GM18868 (cell line): ENCODE data around the gene IFNA10.
"Not testable (repeated sequence)": the region's sequence is repeated elsewhere in the genome, so short reads cannot be mapped to it uniquely, and the experiment has no call there.

Experiments used
- ATAC-seq: cut with Tn5 transposase; IDR thresholded peaks from one replicate; pipeline ENCODE4 v1.9.1; 2021; ENCODE audit warnings: mild to moderate bottlenecking, moderate library complexity; ENCODE audit not compliant: unreplicated experiment

The IFNA10 gene

GRCh38 chr9:21194867-21195776 is 11.8 kb downstream of the IFNA10 start:
- ATAC-seq = peak; percentile 97

DNA sequence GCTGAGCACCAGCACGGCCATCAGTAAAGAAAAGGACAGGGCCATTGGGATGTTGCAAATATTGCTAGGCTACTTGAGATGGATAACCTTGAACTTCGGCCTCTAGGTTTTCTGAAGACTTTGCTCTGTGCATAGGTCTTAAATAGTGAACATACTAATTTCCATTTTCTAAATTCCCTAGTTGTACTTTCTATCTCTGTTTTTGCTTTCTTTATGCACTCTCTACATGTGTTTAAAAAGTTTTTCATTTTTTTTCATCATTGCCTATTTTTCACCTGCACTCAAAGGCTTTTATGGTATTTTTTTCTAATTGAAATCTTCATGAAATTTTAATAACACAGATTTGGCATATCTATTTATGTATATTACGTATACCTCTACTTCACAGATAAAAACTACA is 19.5 kb downstream of the IFNA10 start, which contains the start of gene IFNA4:
TSS of gene IFNA4 (minus strand) at position 101 of the 400 bp plus-strand sequence. CDS start at position 45, 56 bp downstream.
- ATAC-seq = not testable (repeated sequence)

DNA sequence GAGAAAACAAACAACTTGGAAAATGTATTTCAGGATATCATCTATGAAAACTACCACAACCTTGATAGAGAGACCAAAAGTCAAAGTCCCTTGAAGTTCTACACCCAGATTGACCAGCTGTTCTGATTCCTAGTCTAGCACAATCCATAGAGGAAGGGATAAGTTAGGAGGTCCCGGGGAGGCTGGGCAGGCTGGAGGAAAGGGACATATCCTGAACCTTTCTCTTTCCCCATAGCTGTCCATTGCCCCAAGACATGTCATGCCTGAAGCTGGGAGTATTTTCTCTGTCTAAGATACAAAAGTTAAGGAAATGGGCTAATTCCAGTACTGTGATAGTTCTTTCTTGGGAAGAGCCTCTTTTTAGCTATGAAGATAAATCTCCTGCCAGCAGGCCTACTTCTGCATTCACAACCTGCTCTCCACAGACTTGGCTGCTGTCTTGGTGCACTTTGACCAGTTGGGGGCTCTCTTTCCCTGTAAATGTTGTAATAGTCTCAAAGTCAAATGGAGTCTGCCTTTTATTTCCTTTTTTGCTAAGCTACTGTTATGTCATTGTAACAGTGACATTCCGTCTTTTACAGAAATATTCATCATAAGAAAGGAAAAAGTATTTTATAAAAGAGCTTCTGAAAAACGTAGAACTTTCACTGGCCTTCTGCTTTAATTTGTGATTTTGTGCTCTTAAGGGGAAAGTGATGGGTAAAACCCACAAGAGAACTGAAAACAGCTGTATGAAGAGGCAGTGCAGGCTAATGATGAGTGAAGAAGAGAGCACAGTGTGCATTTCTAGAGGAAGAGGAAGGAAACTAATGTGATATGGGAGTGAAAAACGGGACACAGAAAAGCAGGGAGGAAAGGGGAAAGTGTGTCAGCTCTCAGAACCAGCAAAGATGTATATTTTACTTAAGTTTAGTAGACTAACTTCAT is 23.9 kb downstream of the IFNA10 start:
- ATAC-seq = peak; percentile 97

GRCh38 chr9:21174671-21175070 is 32.3 kb downstream of the IFNA10 start:
- no peak for ATAC-seq

GRCh38 chr9:21172156-21172555 is 34.8 kb downstream of the IFNA10 start:
- ATAC-seq = no peak

DNA sequence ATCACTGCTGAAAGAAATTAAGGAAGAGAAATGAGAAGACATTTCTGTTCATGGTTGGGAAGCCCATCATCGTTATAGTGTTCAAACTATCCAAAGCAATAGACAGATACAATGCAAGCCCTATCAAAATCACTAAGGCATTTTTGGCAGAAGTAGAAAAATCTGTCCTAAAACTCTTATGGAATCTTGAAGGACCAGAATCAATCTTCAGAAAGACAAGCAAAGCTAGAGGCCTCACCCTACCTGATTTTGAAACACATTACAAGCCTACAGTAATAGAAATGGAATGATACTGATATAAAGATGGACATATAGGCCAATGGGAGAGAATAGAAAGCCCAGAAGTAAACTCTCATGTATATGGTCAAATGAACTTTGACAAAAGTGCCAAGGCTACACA is 35.6 kb downstream of the IFNA10 start:
- no peak for ATAC-seq

GRCh38 chr9:21166560-21166959 is 40.4 kb downstream of the IFNA10 start, which contains the start of gene IFNA21:
Gene IFNA21 (minus strand): TSS chr9:21166660. CDS start chr9:21166612, 48 bp downstream.
- not testable (repeated sequence) for ATAC-seq

DNA sequence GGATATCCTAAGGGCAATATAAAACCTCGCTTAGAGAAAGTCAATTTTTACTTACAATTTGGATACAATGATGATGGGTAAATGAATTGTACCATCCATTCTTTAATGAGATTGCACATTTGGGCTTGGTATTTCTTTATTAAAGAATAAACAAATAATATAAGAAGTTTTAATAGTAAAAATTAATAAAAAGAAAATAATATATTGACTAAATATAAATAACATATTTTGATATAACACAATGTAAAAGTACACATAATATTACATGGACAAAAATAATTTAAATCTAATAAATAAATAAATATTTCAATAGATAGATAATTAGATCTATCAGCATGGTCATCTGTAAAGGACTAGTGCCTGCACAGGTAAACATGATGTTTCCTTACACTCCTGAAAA is 41.4 kb downstream of the IFNA10 start:
- ATAC-seq = no peak

DNA sequence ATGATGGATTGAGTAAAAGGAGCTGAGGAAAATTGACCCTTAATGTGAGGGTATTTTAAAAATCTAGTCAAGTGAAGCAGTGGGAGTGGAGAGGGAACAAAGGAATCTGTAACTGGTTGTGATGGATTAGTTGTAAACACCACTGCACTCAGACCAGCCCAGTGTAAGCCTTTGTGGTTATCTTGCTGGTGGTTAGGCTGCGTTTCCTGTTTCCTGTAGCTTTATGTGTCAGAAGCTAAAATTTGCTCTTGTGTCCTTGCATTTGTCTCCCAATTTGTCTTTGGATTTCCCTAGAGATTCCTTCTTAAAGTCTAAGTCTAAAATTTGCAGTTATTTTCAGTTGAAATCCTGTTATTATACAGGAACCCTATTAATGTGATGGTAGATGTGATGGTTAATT is 46.8 kb downstream of the IFNA10 start:
- ATAC-seq = peak; percentile 96
